ENCODE data around the gene RBM3. TPM values are rescaled to one million over a fixed set of nuclear protein-coding genes. Genes with fewer than 3 reads are reported as not detected.

RBM3 gene
- total RNA-seq, 1 donor from 2014 or later = 170 TPM

GRCh38 chrX:48538641-48539344 is 35.5 kb upstream of the RBM3 start:
- Histone ChIP-seq H3K27me3 (no peaks in the 10 kb centered on the region), H3K4me1 (peaks cover 7% of the 10 kb centered on the region), H3K4me3 (peak overlapping the region; percentile 66), H3K36me3 (no peaks in the 10 kb centered on the region), H3K9me3 (no peaks in the 10 kb centered on the region), H3K27ac (peak overlapping the region; percentile 87)
- intact Hi-C loops (cut with DNase I) = no loop called here
- DNase-seq (no peak), ATAC-seq (no peak)
- TF ChIP-seq CTCF (IDR thresholded peaks at IDR 0.05) = no peak

DNA sequence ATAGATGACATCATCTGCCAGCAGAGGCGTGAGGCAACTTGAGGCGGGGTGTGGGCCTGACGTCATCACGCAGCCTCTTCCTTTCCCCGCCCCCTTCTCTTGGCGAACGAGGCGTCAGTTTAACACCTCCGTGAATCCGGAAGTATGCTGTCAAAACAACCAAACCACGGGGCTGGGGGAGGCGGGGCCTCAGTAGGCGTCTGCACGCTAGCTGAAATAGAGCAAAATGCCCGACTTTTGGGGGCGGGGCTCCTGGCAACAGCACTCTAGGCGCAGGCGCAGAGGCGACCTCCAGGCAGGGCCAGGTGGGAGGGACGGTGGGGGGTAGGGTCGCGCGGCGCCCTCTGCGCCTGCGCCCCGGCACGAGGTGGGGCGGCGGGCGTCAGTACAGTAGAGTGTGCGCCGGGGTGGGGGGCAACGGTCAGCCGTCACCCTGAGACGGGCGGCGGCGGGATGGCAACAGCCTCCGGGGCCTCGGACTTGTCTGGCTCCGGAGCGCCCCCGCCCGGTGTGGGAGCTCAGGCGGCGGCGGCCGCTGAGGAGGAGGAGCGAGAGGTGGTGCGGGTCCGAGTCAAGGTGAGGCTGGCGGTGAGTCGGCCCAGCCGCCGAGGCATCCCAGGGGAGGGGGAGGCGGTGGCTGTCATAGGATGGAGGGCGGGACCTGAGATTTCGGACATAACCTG is 34.8 kb upstream of the RBM3 start, which contains the start of gene TBC1D25:
Gene TBC1D25, plus strand, starts transcription at position 370 of the 683 bp plus-strand sequence. Its CDS starts 84 bp downstream, at position 454.
- ATAC-seq (peak; percentile 96), DNase-seq (peak; percentile 98)
- Histone ChIP-seq H3K4me1 (peaks cover 7% of the 10 kb centered on the region), H3K36me3 (peaks cover 1% of the 10 kb centered on the region), H3K4me3 (peak within 1 kb of the TSS; percentile 66), H3K9me3 (no peaks in the 10 kb centered on the region), H3K27me3 (no peaks in the 10 kb centered on the region), H3K27ac (peak within 1 kb of the TSS; percentile 87)
- intact Hi-C loops (cut with DNase I) = no loop called here
- peak; percentile 41 for TF ChIP-seq CTCF (IDR thresholded peaks at IDR 0.05)

DNA sequence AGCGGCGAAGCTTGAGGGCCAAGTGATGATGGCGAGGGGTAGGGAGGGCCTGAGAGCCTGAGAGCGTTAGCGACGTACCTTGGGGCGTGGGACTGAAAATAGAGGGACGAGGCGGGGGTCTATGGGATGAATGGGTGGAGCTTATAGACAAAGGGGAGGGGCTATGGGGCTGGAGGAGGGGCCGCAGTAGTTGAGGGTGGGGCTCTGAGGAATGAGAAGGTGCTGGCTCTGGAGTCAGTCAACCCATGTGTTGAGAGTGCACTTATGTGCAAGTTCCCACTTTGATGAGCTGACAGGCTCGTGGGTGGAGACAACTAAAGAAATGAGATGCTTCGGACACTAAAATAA is 34.3 kb upstream of the RBM3 start:
- intact Hi-C loops (cut with DNase I) = no loop called here
- Histone ChIP-seq H3K4me3 (peak overlapping the region; percentile 66), H3K4me1 (peaks cover 7% of the 10 kb centered on the region), H3K36me3 (peaks cover 7% of the 10 kb centered on the region), H3K27me3 (no peaks in the 10 kb centered on the region), H3K9me3 (no peaks in the 10 kb centered on the region), H3K27ac (peak overlapping the region; percentile 87)
- peak; percentile 79 for ATAC-seq
- no peak for TF ChIP-seq CTCF (IDR thresholded peaks at IDR 0.05)
- DNase-seq = no peak

- peak overlapping the region; percentile 66 for H3K4me3 ChIP-seq
- H3K36me3 ChIP-seq = peaks cover 11% of the 10 kb centered on the region
- no peaks in the 10 kb centered on the region for H3K9me3 ChIP-seq
- peak overlapping the region; percentile 87 for H3K27ac ChIP-seq
- no peaks in the 10 kb centered on the region for H3K27me3 ChIP-seq
- no peak for TF ChIP-seq CTCF (IDR thresholded peaks at IDR 0.05)
- DNase-seq (no peak), ATAC-seq (no peak)
- H3K4me1 ChIP-seq = peaks cover 7% of the 10 kb centered on the region
- intact Hi-C loops (cut with DNase I) = no loop called here
Measured at GRCh38 chrX:48540480-48540879, 33.8 kb upstream of the RBM3 start.

GRCh38 chrX:48541140-48541814 is 33.0 kb upstream of the RBM3 start:
- Histone ChIP-seq H3K9me3 (no peaks in the 10 kb centered on the region), H3K4me1 (peaks cover 7% of the 10 kb centered on the region), H3K4me3 (no peak overlapping the region), H3K27ac (no peak overlapping the region), H3K36me3 (peaks cover 15% of the 10 kb centered on the region), H3K27me3 (no peaks in the 10 kb centered on the region)
- intact Hi-C loops (cut with DNase I) = no loop called here
- no peak for TF ChIP-seq CTCF (IDR thresholded peaks at IDR 0.05)
- DNase-seq = no peak
- no peak for ATAC-seq
